ENCODE data around the gene TRIM63.

DNA sequence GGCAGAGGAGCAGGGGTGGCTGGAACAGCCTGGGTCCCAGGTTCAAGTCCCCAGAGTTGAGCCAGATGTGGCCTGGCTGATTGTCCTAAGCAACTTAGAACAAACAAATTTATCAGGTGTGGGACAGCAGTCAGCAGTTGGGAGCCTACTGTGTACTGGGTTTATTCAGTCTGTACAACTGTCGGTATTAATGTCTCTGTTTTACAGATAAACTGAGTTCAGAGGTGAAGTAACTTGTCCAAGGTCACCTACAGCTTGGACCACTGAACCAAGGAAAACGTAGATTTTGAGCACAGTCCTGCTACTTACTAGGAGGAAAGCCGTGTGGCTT is 14.6 kb upstream of the TRIM63 start:
- TF ChIP-seq POLR2AphosphoS5 (IDR thresholded peaks at IDR 0.05) (no peak), POLR2A (IDR thresholded peaks at IDR 0.05) (no peak)
- TF ChIP-seq, protein P1, sequence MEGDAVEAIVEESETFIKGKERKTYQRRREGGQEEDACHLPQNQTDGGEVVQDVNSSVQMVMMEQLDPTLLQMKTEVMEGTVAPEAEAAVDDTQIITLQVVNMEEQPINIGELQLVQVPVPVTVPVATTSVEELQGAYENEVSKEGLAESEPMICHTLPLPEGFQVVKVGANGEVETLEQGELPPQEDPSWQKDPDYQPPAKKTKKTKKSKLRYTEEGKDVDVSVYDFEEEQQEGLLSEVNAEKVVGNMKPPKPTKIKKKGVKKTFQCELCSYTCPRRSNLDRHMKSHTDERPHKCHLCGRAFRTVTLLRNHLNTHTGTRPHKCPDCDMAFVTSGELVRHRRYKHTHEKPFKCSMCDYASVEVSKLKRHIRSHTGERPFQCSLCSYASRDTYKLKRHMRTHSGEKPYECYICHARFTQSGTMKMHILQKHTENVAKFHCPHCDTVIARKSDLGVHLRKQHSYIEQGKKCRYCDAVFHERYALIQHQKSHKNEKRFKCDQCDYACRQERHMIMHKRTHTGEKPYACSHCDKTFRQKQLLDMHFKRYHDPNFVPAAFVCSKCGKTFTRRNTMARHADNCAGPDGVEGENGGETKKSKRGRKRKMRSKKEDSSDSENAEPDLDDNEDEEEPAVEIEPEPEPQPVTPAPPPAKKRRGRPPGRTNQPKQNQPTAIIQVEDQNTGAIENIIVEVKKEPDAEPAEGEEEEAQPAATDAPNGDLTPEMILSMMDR (IDR thresholded peaks at IDR 0.05), result no peak
